CD4-positive, alpha-beta memory T cell (primary cell): ENCODE data around the gene STARD4. TPM values are rescaled to one million over a fixed set of nuclear protein-coding genes. Genes with fewer than 3 reads are reported as not detected.

ENCODE experiments used
- CTCF ChIA-PET: fragments of 350-600 bp; sonication (Branson Sonifier 250); formaldehyde crosslinking; loops from one replicate; lab custom pipeline; 2021; ENCODE audit warnings: inconsistent platforms; ENCODE audit not compliant: partially characterized antibody; lab: Charles Lee
- POLR2A ChIA-PET: fragments of 350-600 bp; sonication (Branson Sonifier 250); formaldehyde crosslinking; loops from one replicate; lab custom pipeline; 2021; ENCODE audit not compliant: partially characterized antibody; lab: Charles Lee
- DNase-seq, 5 donors: peaks; one replicate each; pipeline versions ENCODE4 v3.0.0 to v3.0.0-alpha.2; 2020 to 2022; ENCODE audit warnings: mixed read lengths in 1 of 5
- H3K27ac ChIP-seq: one replicate; pipeline ENCODE4 v1.7.0; 2013; ENCODE audit warnings: low read depth, low read length
- H3K27me3 ChIP-seq: 2 replicates; pipeline ENCODE4 v1.7.0; 2013; ENCODE audit warnings: mild to moderate bottlenecking, low read length, moderate library complexity; ENCODE audit not compliant: insufficient read depth
- H3K36me3 ChIP-seq: 2 replicates; pipeline ENCODE4 v1.7.0; 2013; ENCODE audit warnings: mild to moderate bottlenecking, low read length, moderate library complexity; ENCODE audit not compliant: insufficient read depth
- H3K4me1 ChIP-seq: 2 replicates; pipeline ENCODE4 v1.7.0; 2013; ENCODE audit warnings: mild to moderate bottlenecking, low read length, moderate library complexity; ENCODE audit not compliant: insufficient read depth
- H3K4me3 ChIP-seq, 2 donors: one replicate each; pipeline ENCODE4 v1.7.0; 2013; ENCODE audit warnings: low read length in 2 of 2, mild to moderate bottlenecking in 1 of 2
- H3K9me3 ChIP-seq, 2 donors: one replicate each; pipeline ENCODE4 v1.7.0; 2013; ENCODE audit warnings: low read length in 2 of 2, control low read depth in 1 of 2; ENCODE audit not compliant: control insufficient read depth in 1 of 2
- H3K27ac Mint-ChIP-seq, 7 donors: one replicate each; pipeline ENCODE4 v1.8.0; 2020 to 2021; ENCODE audit warnings: mixed read lengths in 7 of 7, mild to moderate bottlenecking in 6 of 7, inconsistent platforms in 3 of 7, moderate library complexity in 3 of 7
- H3K27me3 Mint-ChIP-seq, 2 donors: one replicate each; pipeline ENCODE4 v1.8.0; 2020 to 2021; ENCODE audit warnings: mixed read lengths in 2 of 2
- H3K36me3 Mint-ChIP-seq, 2 donors: one replicate each; pipeline ENCODE4 v1.8.0; 2020 to 2021; ENCODE audit warnings: mixed read lengths in 2 of 2, inconsistent platforms in 1 of 2, mild to moderate bottlenecking in 1 of 2
- H3K4me1 Mint-ChIP-seq, 4 donors: one replicate each; pipeline ENCODE4 v1.8.0; 2020 to 2021; ENCODE audit warnings: mixed read lengths in 4 of 4, mild to moderate bottlenecking in 1 of 4
- H3K4me3 Mint-ChIP-seq, 8 donors: one replicate each; pipeline ENCODE4 v1.8.0; 2020 to 2021; ENCODE audit warnings: mixed read lengths in 8 of 8, mild to moderate bottlenecking in 7 of 8, moderate library complexity in 6 of 8, inconsistent platforms in 3 of 8
- H3K9me3 Mint-ChIP-seq, 8 donors: one replicate each; pipeline ENCODE4 v1.8.0; 2020 to 2021; ENCODE audit warnings: mixed read lengths in 8 of 8, mild to moderate bottlenecking in 5 of 8, inconsistent platforms in 3 of 8, moderate library complexity in 1 of 8
- intact Hi-C: fragments of 100-400 bp; cut with micrococcal nuclease; formaldehyde crosslinking; loops from one replicate; pipeline ENCODE4 v1.15.1; 2023
- polyA plus RNA-seq, 2 donors: library from polyadenylated mRNA; unstranded; fragments of 300-500 nt; fragmentation: Illumina TruSeq; gene quantifications; one replicate each; pipeline ENCODE4 v1.2.3, GENCODE V29; 2021
- total RNA-seq, 2 experiments: library from RNA; stranded (reverse); gene quantifications; one replicate each; pipeline ENCODE4 v1.2.3, GENCODE V29; 2021

STARD4 gene
- total and polyA plus RNA-seq, 4 experiments from 2014 or later, result 4.5 to 17.2 (median 8.9) TPM

GRCh38 chr5:111486055-111486454, 26.3 kb downstream of the STARD4 start:
- POLR2A ChIA-PET, result no interaction called here
- H3K4me1 Mint-ChIP-seq, result peaks cover 0 to 7% (median 4%) of the 10 kb centered on the region in 4 donors
- Histone ChIP-seq H3K27me3 (no peaks in the 10 kb centered on the region), H3K4me1 (no peaks in the 10 kb centered on the region), H3K27ac (no peak overlapping the region), H3K4me3 (no peak overlapping the region), H3K9me3 (no peaks in the 10 kb centered on the region), H3K36me3 (peaks cover 31% of the 10 kb centered on the region)
- no peak overlapping the region for H3K4me3 Mint-ChIP-seq
- H3K27me3 Mint-ChIP-seq, result no peaks in the 10 kb centered on the region
- H3K27ac Mint-ChIP-seq, result peak overlapping the region in 4 of 7 donors; percentile 11 to 82 (median 30)
- peaks cover 47 to 66% of the 10 kb centered on the region in 2 donors for H3K36me3 Mint-ChIP-seq
- CTCF ChIA-PET, result interaction anchor here (0.6 kb wide), 1 partner anchor 45 kb away, joined by 3 read pairs; no protein-coding TSS in a partner anchor
- no peaks in the 10 kb centered on the region for H3K9me3 Mint-ChIP-seq
- intact Hi-C loops, result no loop called here
- DNase-seq, result no peak

GRCh38 chr5:111480346-111480745, 32.0 kb downstream of the STARD4 start:
- Histone ChIP-seq H3K9me3 (no peaks in the 10 kb centered on the region), H3K27me3 (no peaks in the 10 kb centered on the region), H3K4me3 (no peak overlapping the region), H3K36me3 (peaks cover 61% of the 10 kb centered on the region), H3K4me1 (no peaks in the 10 kb centered on the region), H3K27ac (no peak overlapping the region)
- intact Hi-C loops, result no loop called here
- Mint-ChIP-seq H3K27me3 (no peaks in the 10 kb centered on the region), H3K27ac (peak overlapping the region in 3 of 7 donors; percentile 5 to 80 (median 47)), H3K4me1 (peaks cover 0 to 11% (median 3%) of the 10 kb centered on the region in 4 donors), H3K9me3 (no peaks in the 10 kb centered on the region), H3K4me3 (no peak overlapping the region), H3K36me3 (peaks cover 65 to 76% of the 10 kb centered on the region in 2 donors)
- CTCF ChIA-PET, result interaction anchor here (1.1 kb wide), 1 partner anchor 12 kb away, joined by 3 read pairs; no protein-coding TSS in a partner anchor
- DNase-seq, result no peak
- POLR2A ChIA-PET, result interaction anchor here (0.8 to 0.9 kb wide), 2 partner anchors 18 to 67 kb away, joined by 3 read pairs; no protein-coding TSS in a partner anchor

- no peaks in the 10 kb centered on the region for H3K27me3 ChIP-seq
- H3K9me3 ChIP-seq, result no peaks in the 10 kb centered on the region
- H3K27me3 Mint-ChIP-seq, result no peaks in the 10 kb centered on the region
- no peak overlapping the region for H3K27ac ChIP-seq
- H3K4me1 Mint-ChIP-seq, result peaks cover 0 to 11% (median 3%) of the 10 kb centered on the region in 4 donors
- H3K4me1 ChIP-seq, result no peaks in the 10 kb centered on the region
- CTCF ChIA-PET, result interaction anchor here (1.2 to 1.4 kb wide), 3 partner anchors 18 to 322 kb away, joined by 3 read pairs; no protein-coding TSS in a partner anchor
- peaks cover 62% of the 10 kb centered on the region for H3K36me3 ChIP-seq
- H3K36me3 Mint-ChIP-seq, result peaks cover 66 to 74% of the 10 kb centered on the region in 2 donors
- H3K4me3 Mint-ChIP-seq, result no peak overlapping the region
- no peak overlapping the region for H3K4me3 ChIP-seq
- H3K9me3 Mint-ChIP-seq, result no peaks in the 10 kb centered on the region
- intact Hi-C loops, result loop anchor here (2.0 kb wide), 1 partner anchor 320 kb away; no protein-coding TSS in a partner anchor
- H3K27ac Mint-ChIP-seq, result no peak overlapping the region
- POLR2A ChIA-PET, result no interaction called here
- no peak for DNase-seq
Measured at GRCh38 chr5:111478898-111479297, 33.4 kb downstream of the STARD4 start.

GRCh38 chr5:111478266-111478665, 34.1 kb downstream of the STARD4 start:
- peaks cover 0 to 11% (median 3%) of the 10 kb centered on the region in 4 donors for H3K4me1 Mint-ChIP-seq
- no peak for DNase-seq
- no peak overlapping the region for H3K27ac Mint-ChIP-seq
- Histone ChIP-seq H3K4me3 (no peak overlapping the region), H3K27me3 (no peaks in the 10 kb centered on the region), H3K4me1 (no peaks in the 10 kb centered on the region), H3K36me3 (peaks cover 58% of the 10 kb centered on the region), H3K27ac (no peak overlapping the region), H3K9me3 (no peaks in the 10 kb centered on the region)
- POLR2A ChIA-PET, result no interaction called here
- H3K9me3 Mint-ChIP-seq, result no peaks in the 10 kb centered on the region
- H3K27me3 Mint-ChIP-seq, result no peaks in the 10 kb centered on the region
- no peak overlapping the region for H3K4me3 Mint-ChIP-seq
- intact Hi-C loops, result loop anchor here (2.0 kb wide), 1 partner anchor 319 kb away; no protein-coding TSS in a partner anchor
- H3K36me3 Mint-ChIP-seq, result peaks cover 63 to 74% of the 10 kb centered on the region in 2 donors
- CTCF ChIA-PET, result interaction anchor here (1.2 to 1.4 kb wide), 4 partner anchors 17 to 322 kb away, joined by 3 to 4 read pairs (median 3); no protein-coding TSS in a partner anchor

GRCh38 chr5:111472579-111472978, 39.8 kb downstream of the STARD4 start:
- H3K27me3 ChIP-seq, result no peaks in the 10 kb centered on the region
- Mint-ChIP-seq H3K4me3 (no peak overlapping the region), H3K27ac (peak overlapping the region in 6 of 7 donors; percentile 11 to 82 (median 54)), H3K27me3 (no peaks in the 10 kb centered on the region), H3K36me3 (peaks cover 41 to 57% of the 10 kb centered on the region in 2 donors), H3K4me1 (peaks cover 2 to 13% (median 8%) of the 10 kb centered on the region in 4 donors), H3K9me3 (no peaks in the 10 kb centered on the region)
- CTCF ChIA-PET, result interaction anchor here (0.7 to 1.3 kb wide), 4 partner anchors 11 to 313 kb away, joined by 3 to 4 read pairs (median 3); no protein-coding TSS in a partner anchor
- H3K4me1 ChIP-seq, result no peaks in the 10 kb centered on the region
- POLR2A ChIA-PET, result no interaction called here
- H3K9me3 ChIP-seq, result no peaks in the 10 kb centered on the region
- peaks cover 21% of the 10 kb centered on the region for H3K36me3 ChIP-seq
- no peak overlapping the region for H3K4me3 ChIP-seq
- DNase-seq, result no peak
- intact Hi-C loops, result no loop called here
- H3K27ac ChIP-seq, result no peak overlapping the region

GRCh38 chr5:111472096-111472495, 40.2 kb downstream of the STARD4 start:
- Mint-ChIP-seq H3K4me1 (peaks cover 2 to 13% (median 9%) of the 10 kb centered on the region in 4 donors), H3K36me3 (peaks cover 43 to 53% of the 10 kb centered on the region in 2 donors), H3K27me3 (no peaks in the 10 kb centered on the region), H3K9me3 (no peaks in the 10 kb centered on the region), H3K4me3 (no peak overlapping the region), H3K27ac (peak overlapping the region in 2 of 7 donors; percentile 11 to 43)
- Histone ChIP-seq H3K36me3 (peaks cover 17% of the 10 kb centered on the region), H3K27ac (no peak overlapping the region), H3K4me1 (no peaks in the 10 kb centered on the region), H3K27me3 (no peaks in the 10 kb centered on the region), H3K4me3 (no peak overlapping the region), H3K9me3 (no peaks in the 10 kb centered on the region)
- ChIA-PET CTCF (interaction anchor here (1.2 to 1.3 kb wide), 2 partner anchors 18 to 193 kb away, joined by 3 read pairs; no protein-coding TSS in a partner anchor), POLR2A (no interaction called here)
- DNase-seq, result no peak
- intact Hi-C loops, result no loop called here

- Histone ChIP-seq H3K9me3 (no peaks in the 10 kb centered on the region), H3K36me3 (peaks cover 10% of the 10 kb centered on the region), H3K27me3 (no peaks in the 10 kb centered on the region), H3K4me1 (no peaks in the 10 kb centered on the region), H3K4me3 (no peak overlapping the region), H3K27ac (no peak overlapping the region)
- Mint-ChIP-seq H3K27ac (peak overlapping the region in 3 of 7 donors; percentile 3 to 65 (median 37)), H3K27me3 (no peaks in the 10 kb centered on the region), H3K9me3 (no peaks in the 10 kb centered on the region), H3K4me1 (peaks cover 4 to 12% (median 8%) of the 10 kb centered on the region in 4 donors), H3K36me3 (peaks cover 39 to 41% of the 10 kb centered on the region in 2 donors), H3K4me3 (no peak overlapping the region)
- CTCF ChIA-PET, result no interaction called here
- intact Hi-C loops, result no loop called here
- DNase-seq, result no peak
- POLR2A ChIA-PET, result no interaction called here
Measured at GRCh38 chr5:111469903-111470302, 42.4 kb downstream of the STARD4 start.
